T-helper 22 cell (primary cell): ENCODE results near the gene CHGA.

Source experiments
- DNase-seq: peaks from one replicate; pipeline ENCODE4 v3.0.0-alpha.2; 2020; ENCODE audit warnings: low read depth

The CHGA gene, protein sequence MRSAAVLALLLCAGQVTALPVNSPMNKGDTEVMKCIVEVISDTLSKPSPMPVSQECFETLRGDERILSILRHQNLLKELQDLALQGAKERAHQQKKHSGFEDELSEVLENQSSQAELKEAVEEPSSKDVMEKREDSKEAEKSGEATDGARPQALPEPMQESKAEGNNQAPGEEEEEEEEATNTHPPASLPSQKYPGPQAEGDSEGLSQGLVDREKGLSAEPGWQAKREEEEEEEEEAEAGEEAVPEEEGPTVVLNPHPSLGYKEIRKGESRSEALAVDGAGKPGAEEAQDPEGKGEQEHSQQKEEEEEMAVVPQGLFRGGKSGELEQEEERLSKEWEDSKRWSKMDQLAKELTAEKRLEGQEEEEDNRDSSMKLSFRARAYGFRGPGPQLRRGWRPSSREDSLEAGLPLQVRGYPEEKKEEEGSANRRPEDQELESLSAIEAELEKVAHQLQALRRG

DNA sequence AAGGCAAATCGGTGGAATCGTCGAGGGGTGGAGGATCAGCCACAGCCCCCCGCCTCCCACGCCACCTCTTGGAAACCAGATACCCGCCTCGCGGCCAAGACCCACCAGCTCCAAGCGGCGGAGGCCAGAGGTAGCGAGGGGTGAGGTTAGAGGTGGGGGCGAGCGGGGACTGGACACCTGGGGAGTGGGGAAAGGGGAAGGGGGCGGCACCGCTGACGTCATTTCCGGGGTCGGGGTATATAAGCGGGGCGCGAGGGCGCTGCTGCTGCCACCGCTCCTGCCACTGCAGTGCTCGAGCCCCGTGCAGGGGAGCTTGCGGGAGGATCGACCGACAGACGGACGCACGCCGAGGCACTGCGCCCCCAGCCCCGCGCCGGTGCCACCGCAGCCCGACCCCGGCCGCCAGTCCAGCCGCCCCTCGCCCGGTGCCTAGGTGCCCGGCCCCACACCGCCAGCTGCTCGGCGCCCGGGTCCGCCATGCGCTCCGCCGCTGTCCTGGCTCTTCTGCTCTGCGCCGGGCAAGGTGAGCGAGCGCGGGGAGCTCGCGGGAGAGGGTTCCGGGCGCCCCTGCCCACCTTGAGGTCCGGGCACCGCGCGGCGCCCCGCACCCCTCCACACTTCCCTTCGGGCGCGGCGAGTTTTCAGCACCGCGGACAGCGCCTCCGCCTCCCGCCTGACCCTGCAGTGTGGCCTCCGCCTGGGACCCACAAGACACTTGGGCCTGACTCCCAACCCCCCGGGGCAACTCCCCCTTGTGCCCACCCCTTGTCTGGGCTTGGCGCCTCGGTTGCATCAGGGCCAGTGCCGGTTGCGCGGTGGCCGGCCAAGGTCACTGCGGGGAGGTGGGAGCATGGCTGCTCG is at the start of gene CHGA:
Gene CHGA (plus strand): TSS at position 268 of the 861 bp plus-strand sequence. CDS start 210 bp downstream, at position 478.
- no peak for DNase-seq

DNA sequence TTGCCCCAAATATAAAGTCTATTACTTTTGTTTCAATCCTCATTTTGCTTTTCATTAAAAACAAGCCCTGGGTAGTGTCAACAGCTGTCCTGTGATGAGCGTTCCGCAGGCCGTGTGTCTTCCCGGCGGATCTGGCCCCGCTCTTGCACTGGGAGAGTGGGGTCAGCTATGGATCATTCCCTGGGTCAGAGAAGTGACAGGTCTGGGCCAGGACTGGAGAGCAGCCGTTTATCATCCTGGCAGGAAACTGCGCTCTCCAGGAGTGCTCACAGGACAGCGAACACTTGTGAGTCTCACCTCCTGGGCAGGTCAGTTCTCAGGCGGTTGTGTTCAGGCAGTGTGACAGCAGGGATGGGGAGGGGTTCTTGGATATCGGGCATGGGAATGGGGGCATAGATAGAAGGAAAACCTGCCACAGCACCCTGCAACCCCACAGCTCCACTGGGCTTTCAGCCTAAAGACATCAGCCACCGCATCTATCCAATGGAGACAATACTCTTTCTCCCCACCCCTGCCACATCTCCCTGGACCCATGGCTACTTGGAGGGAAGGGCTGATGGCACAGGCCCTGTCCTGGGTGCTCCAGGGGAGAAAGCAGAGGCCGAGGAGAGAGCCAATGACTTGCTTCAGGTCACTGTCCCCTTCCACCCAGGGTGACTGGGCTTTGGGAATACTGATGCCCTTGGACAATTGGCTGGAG is 47.8 kb upstream of the CHGA start:
- no peak for DNase-seq

DNA sequence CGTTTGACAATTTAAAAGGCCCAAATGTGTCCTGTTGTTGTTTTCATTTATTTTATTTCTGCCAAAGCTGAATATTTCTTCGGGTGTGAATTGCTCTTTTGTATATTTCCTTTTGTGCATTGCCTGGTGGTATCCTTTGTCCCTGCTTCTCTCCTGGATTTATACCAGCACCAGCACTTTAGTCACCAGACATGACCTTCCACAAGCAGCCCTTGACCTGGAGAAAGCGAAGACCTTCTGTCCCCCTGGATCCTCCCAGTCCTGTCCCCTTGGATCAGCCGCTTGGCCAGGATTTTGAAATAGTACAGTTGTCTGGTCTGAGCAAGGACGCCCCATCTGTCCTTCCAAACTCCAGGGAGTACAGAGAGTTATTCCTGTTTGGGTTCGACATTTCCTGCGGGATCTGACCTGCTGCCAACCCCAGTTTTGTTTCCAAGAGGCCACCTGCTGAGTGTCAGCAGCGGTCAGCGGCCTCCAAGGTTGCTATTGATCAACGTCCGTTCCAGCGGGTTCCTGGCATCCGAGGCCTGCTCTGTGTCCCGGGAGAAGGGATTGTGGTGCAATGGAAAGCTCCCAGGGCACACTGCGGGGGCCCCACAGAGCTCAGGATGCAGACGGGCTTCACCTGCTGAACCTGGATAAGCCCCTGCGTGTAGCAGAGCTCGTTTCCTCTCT is 45.1 kb upstream of the CHGA start:
- DNase-seq: no peak

DNA sequence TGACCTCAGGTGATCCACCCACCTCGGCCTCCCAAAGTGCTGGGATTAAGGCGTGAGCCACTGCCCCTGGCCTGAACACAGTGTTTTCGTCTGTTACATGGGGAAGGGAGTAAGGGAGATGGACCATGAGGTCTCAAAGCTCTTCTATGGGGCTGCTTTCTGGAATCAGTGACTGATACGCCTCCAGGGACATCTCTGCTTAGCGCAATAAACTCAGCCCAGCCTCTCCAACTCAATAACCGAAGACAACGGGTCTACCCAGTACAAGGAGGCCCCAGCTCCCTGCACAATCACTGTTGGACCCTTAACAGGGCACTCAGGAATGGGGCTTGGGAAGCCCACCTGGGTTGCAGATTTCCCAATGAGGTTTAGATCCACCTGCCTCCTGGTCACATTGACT is 42.6 kb upstream of the CHGA start:
- DNase-seq: no peak

GRCh38 chr14:92880851-92881250 is 42.1 kb upstream of the CHGA start:
- DNase-seq: no peak

- DNase-seq: no peak
These were observed 39.9 kb upstream of the CHGA start for GRCh38 chr14:92883066-92883465.

DNA sequence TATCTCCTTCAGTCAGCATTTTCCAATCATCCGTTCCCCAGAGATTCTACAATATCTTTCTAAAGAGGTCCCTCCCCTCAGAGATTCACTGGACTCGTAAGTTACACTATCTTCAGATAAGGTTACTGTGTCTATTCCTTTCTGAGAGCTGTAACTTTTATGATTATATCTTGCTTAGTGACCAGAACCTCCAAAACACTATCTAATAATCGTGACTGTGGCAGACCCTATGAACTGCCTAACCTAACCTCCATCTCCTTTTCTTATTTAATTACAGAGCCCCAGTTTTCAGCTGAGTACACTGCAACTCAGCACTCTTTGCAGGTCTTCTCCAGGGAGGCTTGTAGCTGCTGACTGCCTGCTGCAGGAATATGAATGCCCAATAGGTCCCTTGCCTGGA is 38.5 kb upstream of the CHGA start:
- no peak for DNase-seq

DNA sequence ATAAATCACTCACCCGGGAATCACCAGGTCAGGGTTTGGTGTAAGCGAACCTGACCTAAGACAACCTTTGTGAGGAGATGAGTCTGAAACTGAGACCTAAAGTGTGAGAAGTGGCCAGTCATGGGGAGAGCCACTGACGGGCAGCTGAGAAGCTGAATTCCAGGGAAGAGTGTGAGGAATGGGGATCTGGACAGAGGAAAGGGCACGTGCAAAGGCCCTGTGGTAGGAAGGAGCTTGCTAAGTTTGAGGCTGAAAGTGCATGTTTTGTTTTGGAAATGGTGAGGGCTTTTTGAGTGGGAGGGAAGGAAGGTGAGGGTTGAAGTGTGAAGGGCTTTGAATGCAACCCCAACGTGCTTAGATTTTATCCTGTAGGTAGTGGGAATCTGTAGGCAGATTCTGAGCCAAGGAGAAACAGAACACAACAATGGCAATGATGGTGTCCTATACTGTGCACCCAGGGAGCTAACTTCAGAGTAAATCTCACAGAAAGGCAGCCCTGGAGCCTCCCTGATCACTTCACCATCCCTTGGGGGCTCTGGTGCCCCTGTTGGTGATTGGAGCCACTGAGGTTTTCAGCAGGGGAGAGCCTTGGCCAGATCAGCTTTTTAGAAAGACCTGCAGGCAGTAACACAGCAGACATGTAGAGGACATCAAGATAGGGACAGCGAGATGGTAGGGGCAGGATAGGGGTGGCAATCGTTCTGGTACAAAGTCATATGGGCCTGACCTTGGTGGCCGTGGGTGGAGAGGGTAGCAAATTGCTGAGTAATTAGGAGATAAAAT is 37.5 kb upstream of the CHGA start:
- DNase-seq: no peak

DNA sequence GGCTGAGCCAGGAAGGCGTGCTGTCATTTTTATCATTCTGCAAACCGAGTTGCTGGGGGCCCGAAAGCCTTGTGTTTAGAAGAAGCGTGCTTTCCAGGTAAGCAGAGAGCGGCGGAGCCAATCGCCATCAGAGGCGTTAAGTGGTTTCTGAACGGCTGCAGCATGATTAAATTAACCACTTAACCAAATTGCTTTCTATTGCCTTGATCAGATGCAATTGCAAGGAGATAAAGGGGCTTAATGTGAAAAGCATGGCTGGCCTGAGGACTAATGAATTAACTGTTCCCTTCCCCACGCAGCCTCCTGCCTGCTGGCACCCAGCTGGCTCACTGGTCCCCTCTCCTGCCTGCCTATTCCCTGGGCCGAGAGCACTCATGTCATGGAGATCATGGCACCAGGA is 36.6 kb upstream of the CHGA start:
- no peak for DNase-seq

- DNase-seq: no peak
These were observed 35.8 kb upstream of the CHGA start for GRCh38 chr14:92887157-92887556.

DNA sequence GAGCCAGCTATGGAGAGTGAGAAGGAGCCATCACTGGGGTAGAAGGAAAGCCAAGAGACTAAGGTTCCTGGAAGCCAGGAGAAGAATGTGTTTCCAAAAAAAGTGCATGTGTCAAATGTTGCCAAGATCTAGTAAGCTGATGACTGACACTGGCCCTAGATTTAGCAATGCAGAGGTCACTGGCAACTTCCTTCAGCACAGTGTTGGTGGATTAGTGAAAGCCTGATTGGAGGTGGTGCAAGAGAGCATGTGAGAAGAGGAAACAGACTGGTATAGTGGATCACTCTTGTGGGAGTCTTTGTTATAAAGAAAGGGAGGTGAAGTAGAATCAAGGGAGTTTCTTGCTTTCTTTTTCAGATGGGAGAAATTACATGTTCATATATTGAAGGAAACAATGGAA is 34.1 kb upstream of the CHGA start:
- no peak for DNase-seq

DNA sequence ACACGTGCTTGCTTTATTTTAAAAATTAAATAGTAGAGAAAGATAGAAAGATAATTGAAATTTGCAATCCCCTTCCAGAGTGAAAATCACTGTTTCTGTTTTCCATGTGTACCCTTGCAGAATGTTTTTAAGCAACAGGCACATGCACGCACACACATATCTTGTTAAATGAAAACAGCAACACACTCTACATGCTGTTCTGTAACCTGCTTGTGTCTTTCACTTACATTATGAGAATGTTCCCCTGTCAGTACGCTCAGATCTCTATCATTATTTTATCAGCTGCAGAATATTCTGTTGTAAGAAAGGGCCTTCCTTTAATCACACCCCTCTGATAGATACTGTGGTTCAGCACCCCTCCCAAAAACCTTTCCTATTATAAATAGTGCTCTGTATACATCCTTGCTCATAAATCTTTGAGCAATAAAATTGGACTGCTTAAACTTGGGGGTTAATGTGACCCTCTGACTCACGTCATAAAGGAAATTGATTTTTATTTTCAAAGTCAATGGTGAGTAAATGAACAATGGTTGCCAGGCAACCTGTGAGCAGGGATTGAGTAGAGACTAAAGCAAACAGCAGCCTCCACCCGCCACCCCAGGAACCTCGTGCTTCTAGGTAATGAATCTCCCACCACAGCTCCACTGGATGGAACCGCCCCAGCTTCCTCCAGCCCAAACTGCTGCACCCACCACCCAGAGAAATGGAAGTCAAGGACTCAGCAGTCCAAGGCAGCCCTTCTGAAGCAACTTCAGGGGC is 31.9 kb upstream of the CHGA start:
- DNase-seq: no peak

GRCh38 chr14:92892589-92892988 is 30.4 kb upstream of the CHGA start:
- no peak for DNase-seq

DNA sequence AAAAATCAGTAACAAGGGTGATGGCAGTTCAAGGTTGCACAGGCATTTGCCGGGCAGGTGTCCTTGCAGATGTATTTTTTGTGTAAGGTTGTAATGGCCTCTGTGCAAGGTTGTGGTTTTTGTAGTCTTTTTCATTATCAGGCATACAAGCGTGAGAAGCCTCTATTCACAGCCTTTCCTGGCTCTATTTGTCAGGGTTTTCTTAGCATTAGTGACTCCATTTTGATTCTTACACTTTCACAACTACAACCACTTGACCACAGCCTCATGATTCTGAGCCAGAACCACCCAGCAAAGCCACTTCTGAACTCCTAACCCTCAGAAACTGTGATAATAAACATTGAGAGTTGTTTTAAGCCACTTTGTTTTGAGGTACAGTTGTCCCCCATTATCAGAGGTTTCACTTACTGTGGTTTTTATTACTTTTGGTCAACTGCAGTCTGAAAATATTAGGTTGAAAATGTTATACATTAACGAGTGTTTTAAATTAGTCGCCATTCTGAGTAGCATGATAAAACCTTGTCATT is 27.5 kb upstream of the CHGA start:
- DNase-seq: no peak

DNA sequence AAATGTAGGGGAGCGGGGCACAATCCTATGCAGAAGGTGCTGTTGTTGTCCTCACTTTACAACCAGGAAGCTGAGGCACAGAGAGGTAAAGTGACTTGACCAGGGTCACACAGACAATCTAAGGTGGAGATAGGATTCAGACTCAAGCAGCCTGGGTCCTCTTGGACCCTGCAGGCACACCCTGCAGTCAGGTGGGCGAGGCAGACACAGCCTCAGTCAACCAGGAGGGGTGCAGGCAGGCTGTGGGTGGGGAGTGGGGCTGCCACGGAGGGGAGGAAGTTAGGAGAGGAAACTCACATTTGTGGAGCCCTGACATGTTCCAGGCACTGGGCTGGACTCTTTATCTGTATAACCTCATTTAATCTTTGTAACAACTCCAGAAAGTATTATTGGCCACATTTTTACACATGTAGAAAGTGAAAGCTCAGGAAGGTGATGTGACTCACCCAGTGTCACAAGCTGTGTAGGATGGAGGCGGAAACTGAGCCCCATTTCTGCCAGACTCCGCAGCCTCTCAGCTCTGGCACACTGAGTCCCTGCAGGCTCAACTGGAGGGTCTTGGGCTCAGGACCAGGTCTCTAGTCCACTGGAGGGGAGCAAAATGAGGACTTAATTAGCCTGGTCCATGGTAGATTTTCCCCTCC is 24.9 kb upstream of the CHGA start:
- DNase-seq: no peak

DNA sequence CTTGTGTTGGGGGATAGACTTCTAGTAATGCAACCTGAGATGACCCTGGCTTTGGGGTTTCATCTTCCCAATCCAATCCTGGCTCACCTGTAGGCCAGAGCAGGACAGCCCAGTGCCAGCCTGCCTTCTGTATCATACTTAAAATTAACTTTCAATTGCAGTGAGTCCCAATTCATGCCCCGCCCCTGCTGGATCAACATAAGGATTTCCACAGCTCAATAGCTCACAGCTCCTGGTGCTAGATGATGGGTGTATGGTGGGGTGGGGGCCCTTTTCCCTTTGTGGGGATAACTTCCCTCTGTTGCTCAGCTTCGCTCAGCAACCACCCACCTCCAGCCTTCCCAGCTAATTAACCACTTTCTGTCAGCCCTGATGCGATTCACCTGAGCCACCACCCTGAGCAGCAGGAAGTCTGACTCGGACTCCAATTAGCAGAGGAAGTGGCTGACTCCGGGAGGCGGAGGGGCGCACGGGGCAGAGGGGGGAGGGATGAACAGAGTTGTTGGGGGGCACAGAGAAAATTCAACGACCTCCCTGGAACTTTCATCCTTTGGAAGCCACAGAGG is 24.3 kb upstream of the CHGA start:
- DNase-seq: no peak

- DNase-seq: no peak
These were observed 22.3 kb upstream of the CHGA start for GRCh38 chr14:92900660-92901059.

- no peak for DNase-seq
These were observed 20.8 kb upstream of the CHGA start for GRCh38 chr14:92902191-92902590.

GRCh38 chr14:92902726-92903125 is 20.2 kb upstream of the CHGA start:
- no peak for DNase-seq
